EL (cell line): ENCODE data around the gene CELF2.

Experiments
- DNase-seq: peaks from one replicate; pipeline ENCODE4 v3.0.0-alpha.2; 2016

CELF2 gene

GRCh38 chr10:11255156-11255555 is 237.5 kb downstream of the CELF2 start:
- no peak for DNase-seq

GRCh38 chr10:11255796-11256444 is 238.2 kb downstream of the CELF2 start:
- DNase-seq: no peak

GRCh38 chr10:11256896-11257295 is 239.2 kb downstream of the CELF2 start:
- DNase-seq: no peak

GRCh38 chr10:11257440-11258090 is 239.9 kb downstream of the CELF2 start:
- no peak for DNase-seq

GRCh38 chr10:11260170-11260569 is 242.5 kb downstream of the CELF2 start:
- no peak for DNase-seq

- DNase-seq: no peak
Measured at GRCh38 chr10:11261143-11261542, 243.5 kb downstream of the CELF2 start.

- no peak for DNase-seq
Measured at GRCh38 chr10:11261687-11262493, 244.2 kb downstream of the CELF2 start.

- DNase-seq: no peak
Measured at GRCh38 chr10:11262494-11263345, 245.0 kb downstream of the CELF2 start.

GRCh38 chr10:11263767-11264166 is 246.1 kb downstream of the CELF2 start:
- DNase-seq: no peak

GRCh38 chr10:11264296-11265048 is 246.8 kb downstream of the CELF2 start:
- no peak for DNase-seq

GRCh38 chr10:11265484-11265883 is 247.8 kb downstream of the CELF2 start:
- DNase-seq: no peak

GRCh38 chr10:11266426-11266825 is 248.8 kb downstream of the CELF2 start:
- no peak for DNase-seq

GRCh38 chr10:11270135-11270857 is 252.6 kb downstream of the CELF2 start:
- DNase-seq: peak; percentile 32

- DNase-seq: no peak
Measured at GRCh38 chr10:11270858-11271179, 253.1 kb downstream of the CELF2 start.

GRCh38 chr10:11272915-11273389 is 255.3 kb downstream of the CELF2 start:
- no peak for DNase-seq

- no peak for DNase-seq
Measured at GRCh38 chr10:11274452-11274851, 256.8 kb downstream of the CELF2 start.

- DNase-seq: no peak
Measured at GRCh38 chr10:11275651-11276050, 258.0 kb downstream of the CELF2 start.

- no peak for DNase-seq
Measured at GRCh38 chr10:11276449-11276990, 258.8 kb downstream of the CELF2 start.

GRCh38 chr10:11279314-11279713 is 261.6 kb downstream of the CELF2 start:
- DNase-seq: no peak

GRCh38 chr10:11280187-11280932 is 262.7 kb downstream of the CELF2 start:
- DNase-seq: no peak
